Measurements from ENCODE around the gene IL1RAPL1. TPM values are rescaled to one million over a fixed set of nuclear protein-coding genes. Genes with fewer than 3 reads are reported as not detected.

Gene IL1RAPL1

GRCh38 chrX:29992083-29992482 lies 1404.8 kb downstream of the IL1RAPL1 start:
- H3K36me3 ChIP-seq (ENCODE audit: insufficient read depth, low read length), result no peaks in the 10 kb centered on the region
- H3K4me3 ChIP-seq (ENCODE audit: low read length), result no peak overlapping the region

GRCh38 chrX:30005813-30006212 lies 1418.6 kb downstream of the IL1RAPL1 start:
- Histone ChIP-seq H3K4me3 (ENCODE audit: low read length) (no peak overlapping the region), H3K9ac (ENCODE audit: low read depth, low read length) (no peak overlapping the region), H3K4me1 (ENCODE audit: control insufficient read depth, insufficient read depth, low read length) (no peaks in the 10 kb centered on the region), H3K4me2 (ENCODE audit: low read length) (no peak overlapping the region), H3K9me3 (replicated peaks; ENCODE audit: low read length) (no peaks in the 10 kb centered on the region), H3K36me3 (ENCODE audit: insufficient read depth, low read length) (no peaks in the 10 kb centered on the region), H3K27me3 (ENCODE audit: control insufficient read depth, insufficient read depth, low read length) (no peaks in the 10 kb centered on the region)

More at GRCh38 chrX:29992083-29992482, 1404.8 kb downstream of the IL1RAPL1 start:
- H3K9me3 ChIP-seq (replicated peaks; ENCODE audit: low read length), result no peaks in the 10 kb centered on the region
- H3K4me1 ChIP-seq (ENCODE audit: control insufficient read depth, insufficient read depth, low read length), result no peaks in the 10 kb centered on the region
- H3K4me2 ChIP-seq (ENCODE audit: low read length), result no peak overlapping the region
- no peak overlapping the region for H3K9ac ChIP-seq (ENCODE audit: low read depth, low read length)
- no peaks in the 10 kb centered on the region for H3K27me3 ChIP-seq (ENCODE audit: control insufficient read depth, insufficient read depth, low read length)

Small RNA genes within 50 kb of the gene (small RNA-seq; reads per million reads assigned to genes)
- gene MIR4666B (not detected), gene RF00284 (not detected), gene RNA5SP500 (not detected)
